Measurements from ENCODE around the gene STARD3NL.
A peak's percentile ranks its signal among the peaks of the same experiment; 100 is the strongest.
"Not testable (repeated sequence)": the region's sequence is repeated elsewhere in the genome, so short reads cannot be mapped to it uniquely, and the experiment has no call there.

STARD3NL gene

GRCh38 chr7:38223306-38223705, 45.3 kb downstream of the STARD3NL start:
- H3K4me3 Mint-ChIP-seq = no peak overlapping the region
- peaks cover 64% of the 10 kb centered on the region for H3K36me3 Mint-ChIP-seq (ENCODE audit: low read depth)
- no peaks in the 10 kb centered on the region for H3K27me3 Mint-ChIP-seq (ENCODE audit: low read depth)
- no peak overlapping the region for H3K27ac Mint-ChIP-seq
- H3K4me1 Mint-ChIP-seq = peaks cover 6% of the 10 kb centered on the region
- TF ChIP-seq CTCF (IDR thresholded peaks at IDR 0.05; ENCODE audit: unreplicated experiment in 3 of 3) = no peak
- no peaks in the 10 kb centered on the region for H3K9me3 Mint-ChIP-seq

- Mint-ChIP-seq H3K4me3 (no peak overlapping the region), H3K27me3 (ENCODE audit: low read depth) (no peaks in the 10 kb centered on the region), H3K4me1 (peaks cover 6% of the 10 kb centered on the region), H3K36me3 (ENCODE audit: low read depth) (peaks cover 65% of the 10 kb centered on the region), H3K27ac (no peak overlapping the region), H3K9me3 (no peaks in the 10 kb centered on the region)
- no peak for TF ChIP-seq CTCF (IDR thresholded peaks at IDR 0.05; ENCODE audit: unreplicated experiment in 3 of 3)
These were observed 46.3 kb downstream of the STARD3NL start for GRCh38 chr7:38224392-38224791.

- H3K27ac Mint-ChIP-seq = no peak overlapping the region
- H3K9me3 Mint-ChIP-seq = no peaks in the 10 kb centered on the region
- no peaks in the 10 kb centered on the region for H3K4me1 Mint-ChIP-seq
- no peak overlapping the region for H3K4me3 Mint-ChIP-seq
- no peak for TF ChIP-seq CTCF (IDR thresholded peaks at IDR 0.05; ENCODE audit: unreplicated experiment in 3 of 3)
- H3K36me3 Mint-ChIP-seq (ENCODE audit: low read depth) = peaks cover 56% of the 10 kb centered on the region
- no peaks in the 10 kb centered on the region for H3K27me3 Mint-ChIP-seq (ENCODE audit: low read depth)
These were observed 51.3 kb downstream of the STARD3NL start for GRCh38 chr7:38229386-38229785.

GRCh38 chr7:38229884-38230642, 52.0 kb downstream of the STARD3NL start:
- TF ChIP-seq CTCF (IDR thresholded peaks at IDR 0.05; ENCODE audit: unreplicated experiment in 3 of 3) = no peak
- Mint-ChIP-seq H3K27me3 (ENCODE audit: low read depth) (no peaks in the 10 kb centered on the region), H3K36me3 (ENCODE audit: low read depth) (peaks cover 50% of the 10 kb centered on the region), H3K4me3 (no peak overlapping the region), H3K9me3 (no peaks in the 10 kb centered on the region), H3K27ac (peak overlapping the region in 2 of 3 experiments; percentile 4 to 12), H3K4me1 (no peaks in the 10 kb centered on the region)

GRCh38 chr7:38232502-38233366, 54.7 kb downstream of the STARD3NL start:
- Mint-ChIP-seq H3K4me1 (no peaks in the 10 kb centered on the region), H3K27me3 (ENCODE audit: low read depth) (no peaks in the 10 kb centered on the region), H3K4me3 (no peak overlapping the region), H3K27ac (peak overlapping the region in 1 of 3 experiments; percentile 71), H3K36me3 (ENCODE audit: low read depth) (peaks cover 39% of the 10 kb centered on the region), H3K9me3 (no peaks in the 10 kb centered on the region)
- TF ChIP-seq CTCF (IDR thresholded peaks at IDR 0.05; ENCODE audit: unreplicated experiment in 3 of 3) = no peak

GRCh38 chr7:38234759-38235158, 56.7 kb downstream of the STARD3NL start:
- peaks cover 28% of the 10 kb centered on the region for H3K36me3 Mint-ChIP-seq (ENCODE audit: low read depth)
- not testable (repeated sequence) for H3K9me3 Mint-ChIP-seq; H3K4me1 Mint-ChIP-seq; H3K27me3 Mint-ChIP-seq (ENCODE audit: low read depth); H3K27ac Mint-ChIP-seq; H3K4me3 Mint-ChIP-seq

Measured in nephron (organoid).